KOPT-K1 (cell line): Measurements from ENCODE around the gene PTPRK.

ENCODE experiments used
- H3K27ac ChIP-seq: fragments of 200-600 bp; sonication (generic); 2 replicates; pipeline ENCODE4 v1.5.1; 2016; ENCODE audit warnings: antibody characterized with exemption, mild to moderate bottlenecking, low read depth, low read length; ENCODE audit not compliant: poor library complexity, severe bottlenecking
- H3K36me3 ChIP-seq: fragments of 200-600 bp; sonication (generic); 2 replicates; pipeline ENCODE4 v1.5.1; 2017; ENCODE audit warnings: antibody characterized with exemption, mild to moderate bottlenecking, low read length, moderate library complexity; ENCODE audit not compliant: insufficient read depth
- H3K9me3 ChIP-seq: fragments of 200-600 bp; sonication (generic); 2 replicates; pipeline ENCODE4 v1.5.1; 2017; ENCODE audit warnings: antibody characterized with exemption, low read length, mild to moderate bottlenecking; ENCODE audit not compliant: insufficient read depth, poor library complexity, severe bottlenecking

PTPRK gene

DNA sequence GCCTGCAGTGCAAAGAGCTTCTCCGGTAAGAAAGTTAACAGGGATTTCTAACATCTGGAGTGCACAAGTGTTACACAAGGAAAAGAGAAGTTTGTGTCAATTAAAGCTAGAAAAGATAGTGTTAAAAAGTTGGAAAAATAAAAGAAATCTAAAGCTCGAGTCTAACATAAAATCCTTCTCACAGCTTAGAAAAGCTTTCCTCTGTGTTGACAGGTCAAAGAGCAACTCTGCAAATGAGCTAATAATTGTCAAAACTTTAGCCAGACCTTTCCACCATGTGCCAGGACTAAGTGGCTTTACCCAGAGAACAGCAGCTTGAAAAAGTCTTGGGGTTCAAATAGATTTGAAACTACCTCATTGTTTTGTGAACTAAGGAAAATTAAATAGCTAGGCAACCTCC lies 14.8 kb downstream of the PTPRK start:
- Histone ChIP-seq H3K36me3 (no peaks in the 10 kb centered on the region), H3K9me3 (no peaks in the 10 kb centered on the region), H3K27ac (no peak overlapping the region)

DNA sequence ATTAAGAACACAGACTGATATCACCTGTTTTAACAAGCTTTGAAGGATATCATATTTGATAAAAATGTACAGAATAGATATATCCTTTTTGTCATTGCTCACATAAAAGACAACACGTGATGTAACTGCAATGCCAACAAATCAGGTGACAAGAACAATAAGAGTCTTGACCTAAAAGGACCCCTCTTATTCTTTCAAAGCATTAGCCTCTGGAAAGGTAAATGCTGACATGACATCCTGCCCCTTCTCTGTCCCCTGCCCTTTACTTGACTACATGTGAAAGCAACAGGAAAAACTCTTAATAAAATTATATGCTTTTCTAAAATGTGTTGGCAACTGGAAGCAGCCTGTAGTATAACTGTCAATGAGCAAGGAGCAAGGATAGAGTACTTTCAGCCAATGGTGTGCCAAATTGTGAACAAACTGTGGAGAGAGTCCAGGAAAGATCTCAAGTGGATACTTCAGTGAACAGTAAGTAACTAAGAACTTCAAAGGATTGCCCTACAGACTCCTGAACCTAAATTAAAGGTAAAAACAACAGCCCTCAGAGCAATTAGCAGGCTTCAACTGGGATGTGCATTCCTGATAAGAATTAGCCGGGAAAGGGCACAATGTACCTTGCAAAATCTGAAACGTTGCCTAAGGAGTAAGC lies 16.3 kb downstream of the PTPRK start:
- no peaks in the 10 kb centered on the region for H3K9me3 ChIP-seq
- H3K36me3 ChIP-seq: no peaks in the 10 kb centered on the region
- no peak overlapping the region for H3K27ac ChIP-seq

DNA sequence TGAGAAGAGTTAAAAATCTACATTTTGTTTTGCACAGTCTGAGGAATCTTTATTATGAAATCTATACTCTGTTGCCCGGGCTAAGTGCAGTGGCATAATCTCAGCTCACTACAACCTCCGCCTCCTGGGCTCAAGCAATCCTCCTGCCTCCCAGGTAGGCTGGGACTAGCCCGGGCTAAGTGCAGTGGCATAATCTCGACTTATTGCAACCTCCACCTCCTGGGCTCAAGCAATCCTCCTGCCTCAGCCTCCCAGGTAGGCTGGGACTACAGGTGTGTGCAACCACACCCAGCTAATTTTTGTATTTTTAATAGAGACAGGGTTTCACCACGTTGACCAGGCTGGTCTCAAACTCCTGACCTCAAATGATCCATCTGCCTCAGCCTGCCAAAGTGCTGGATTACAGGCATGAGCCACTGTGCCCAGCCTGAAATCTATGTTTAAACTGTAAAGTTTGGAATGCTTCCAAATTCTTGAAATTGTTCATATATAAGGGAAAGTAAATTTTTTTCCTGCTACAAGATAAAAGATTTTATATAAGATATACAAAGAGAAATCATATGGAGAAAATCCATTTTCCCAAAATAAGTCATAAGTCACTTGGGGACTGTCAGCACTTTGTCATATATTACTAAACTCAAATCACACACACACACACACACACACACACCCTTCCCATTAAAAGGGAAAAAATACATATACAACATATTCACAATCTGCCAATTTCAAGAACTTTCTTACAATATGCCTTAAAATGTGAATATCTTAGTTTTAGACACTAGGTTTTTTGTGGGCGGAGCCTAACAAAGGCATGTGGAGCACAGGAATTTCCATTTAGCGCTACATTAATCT lies 19.4 kb downstream of the PTPRK start:
- H3K27ac ChIP-seq: no peak overlapping the region
- H3K36me3 ChIP-seq: no peaks in the 10 kb centered on the region
- H3K9me3 ChIP-seq: no peaks in the 10 kb centered on the region

DNA sequence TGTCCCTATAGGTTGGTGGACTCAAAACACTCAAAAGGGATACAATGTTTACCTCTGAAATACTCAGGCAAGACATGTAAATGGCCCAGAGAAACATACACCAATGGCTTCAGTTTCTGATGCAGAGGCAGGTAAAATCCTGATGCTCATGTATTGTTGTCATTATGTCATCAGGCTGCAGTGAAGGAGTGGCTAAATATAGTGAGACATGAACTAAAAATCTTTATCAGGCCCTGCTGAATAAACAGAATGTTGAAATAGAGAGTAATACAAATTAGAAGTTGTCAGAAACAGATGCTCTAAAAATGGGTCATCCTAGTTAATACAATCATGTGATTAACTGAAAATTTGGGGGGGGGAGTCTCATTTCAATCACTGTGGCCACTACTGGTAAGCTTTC lies 20.4 kb downstream of the PTPRK start:
- Histone ChIP-seq H3K9me3 (no peaks in the 10 kb centered on the region), H3K36me3 (no peaks in the 10 kb centered on the region), H3K27ac (no peak overlapping the region)

DNA sequence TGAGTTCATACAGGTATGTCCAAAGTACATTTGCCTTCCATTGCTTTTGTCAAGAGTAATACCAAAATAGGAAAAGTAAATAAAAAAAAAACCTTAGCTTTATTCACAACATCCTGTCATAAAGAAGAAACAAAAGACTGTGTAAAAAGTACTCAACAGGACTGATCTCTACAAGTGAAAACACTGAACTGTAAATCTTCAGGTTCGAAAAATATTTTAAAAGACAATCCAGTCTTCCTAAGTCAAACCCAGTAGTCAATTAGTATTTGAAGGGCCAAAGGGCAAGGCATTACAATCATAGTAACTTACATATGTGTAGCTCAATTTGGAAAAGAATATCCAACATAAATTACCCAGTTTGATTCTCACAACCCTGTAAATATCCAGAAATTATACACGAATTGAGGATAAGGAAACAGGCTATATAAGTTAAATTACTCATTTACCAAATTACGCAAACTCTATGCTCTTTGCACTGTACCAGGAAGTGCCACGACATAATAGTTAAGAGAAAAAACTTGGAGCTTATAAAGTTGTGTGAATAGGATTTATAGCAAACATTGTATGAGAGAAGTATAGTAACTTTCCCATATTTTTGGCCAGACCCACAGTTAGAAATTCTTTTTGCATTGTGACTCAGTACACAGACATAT lies 21.2 kb downstream of the PTPRK start:
- H3K9me3 ChIP-seq: no peaks in the 10 kb centered on the region
- H3K27ac ChIP-seq: no peak overlapping the region
- H3K36me3 ChIP-seq: no peaks in the 10 kb centered on the region

DNA sequence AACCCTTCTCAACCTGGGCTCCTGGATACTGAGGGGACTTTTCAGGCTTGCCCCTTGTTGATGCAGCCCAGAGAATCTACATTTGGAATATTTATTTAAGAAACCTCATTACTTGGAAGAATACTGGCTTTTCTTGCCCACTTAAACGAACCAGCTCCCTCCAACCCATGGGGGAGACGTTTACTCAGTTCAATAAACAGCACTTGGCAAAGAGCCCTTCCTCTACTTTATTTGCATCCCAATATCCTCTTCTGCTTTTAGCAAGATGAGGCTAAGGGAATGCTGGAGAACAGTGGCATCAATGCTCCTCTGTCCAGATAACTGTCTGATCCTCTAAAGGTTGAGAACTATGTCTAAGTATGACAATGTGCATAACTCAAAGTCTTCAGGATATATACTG lies 22.2 kb downstream of the PTPRK start:
- H3K27ac ChIP-seq: no peak overlapping the region
- no peaks in the 10 kb centered on the region for H3K9me3 ChIP-seq
- H3K36me3 ChIP-seq: no peaks in the 10 kb centered on the region

DNA sequence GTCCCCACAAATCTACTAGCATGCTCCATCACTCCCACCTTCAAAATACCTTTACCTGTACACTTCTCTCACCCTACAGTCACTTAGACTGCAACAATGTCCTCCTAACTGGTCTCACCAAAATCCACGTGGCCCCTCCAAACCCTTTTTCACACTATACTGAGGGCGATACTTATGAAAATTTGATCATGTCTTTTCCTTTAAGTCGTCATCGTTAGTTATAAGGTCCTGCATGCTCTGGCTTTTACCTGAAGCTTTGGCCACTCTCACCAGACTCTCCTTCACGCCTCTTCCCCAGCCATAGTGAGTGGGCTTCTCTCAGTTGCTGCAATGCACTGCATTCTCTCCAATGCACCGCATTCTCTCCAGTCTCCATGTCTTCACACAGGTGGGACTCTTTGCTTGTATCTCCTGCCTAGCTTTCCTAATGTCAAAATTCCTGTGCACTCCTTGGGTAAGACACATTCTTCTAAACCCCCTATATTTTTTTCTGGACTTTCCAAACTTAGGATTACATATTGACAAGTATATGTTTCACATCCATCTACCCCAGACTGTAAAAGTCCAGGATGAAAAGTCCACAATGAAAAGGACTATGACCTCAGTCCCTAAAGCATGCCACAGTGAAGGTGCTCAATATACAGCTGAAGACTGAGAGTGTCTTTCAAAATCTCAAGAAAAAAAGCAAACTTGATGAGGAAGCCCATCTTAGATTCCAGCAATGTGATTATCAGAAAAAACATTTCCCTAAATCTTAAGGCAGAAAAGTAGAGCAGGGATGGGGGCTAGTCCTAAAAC lies 24.7 kb downstream of the PTPRK start:
- no peaks in the 10 kb centered on the region for H3K36me3 ChIP-seq
- H3K9me3 ChIP-seq: no peaks in the 10 kb centered on the region
- H3K27ac ChIP-seq: no peak overlapping the region

DNA sequence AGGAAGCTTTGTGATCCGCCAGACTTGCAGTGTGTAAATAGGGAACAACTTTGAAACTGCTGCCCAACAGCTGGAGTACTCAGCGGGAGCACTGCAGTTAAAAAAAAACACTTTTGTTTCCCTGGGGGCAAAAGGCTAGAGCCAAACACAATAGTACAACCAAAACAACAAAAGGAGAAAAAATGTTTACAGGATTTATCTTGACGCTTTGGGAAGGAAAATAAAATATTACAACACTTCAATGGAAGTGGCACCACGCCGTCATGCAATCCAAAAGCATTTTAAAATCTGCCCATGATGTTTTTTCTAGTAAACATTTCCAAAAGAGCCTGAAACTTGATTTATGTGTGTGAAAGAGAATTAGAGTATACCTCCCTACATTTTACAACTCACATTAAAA lies 26.0 kb downstream of the PTPRK start:
- Histone ChIP-seq H3K36me3 (no peaks in the 10 kb centered on the region), H3K27ac (no peak overlapping the region)

DNA sequence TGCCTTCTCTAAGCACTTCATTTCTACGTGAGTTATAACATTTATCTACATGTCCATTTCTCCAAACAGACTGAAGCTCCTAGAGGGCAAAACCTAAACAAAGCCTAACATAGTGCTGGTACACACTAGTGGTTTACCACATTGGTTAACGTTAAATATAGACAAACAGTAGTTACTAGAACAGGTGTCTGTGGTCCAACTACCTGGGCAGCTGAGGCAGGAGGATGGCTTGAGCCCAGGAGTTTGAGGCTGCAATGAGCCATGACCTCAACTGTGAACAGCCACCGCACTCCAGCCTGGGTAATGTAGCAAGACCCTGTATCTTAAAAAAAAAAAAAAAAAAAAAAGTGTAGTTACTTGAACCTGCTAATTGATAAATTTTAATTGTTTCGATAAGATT lies 26.5 kb downstream of the PTPRK start:
- peak overlapping the region; percentile 30 for H3K27ac ChIP-seq

More for the DNA sequence above, 26.0 kb downstream of the PTPRK start:
- H3K9me3 ChIP-seq: no peaks in the 10 kb centered on the region

DNA sequence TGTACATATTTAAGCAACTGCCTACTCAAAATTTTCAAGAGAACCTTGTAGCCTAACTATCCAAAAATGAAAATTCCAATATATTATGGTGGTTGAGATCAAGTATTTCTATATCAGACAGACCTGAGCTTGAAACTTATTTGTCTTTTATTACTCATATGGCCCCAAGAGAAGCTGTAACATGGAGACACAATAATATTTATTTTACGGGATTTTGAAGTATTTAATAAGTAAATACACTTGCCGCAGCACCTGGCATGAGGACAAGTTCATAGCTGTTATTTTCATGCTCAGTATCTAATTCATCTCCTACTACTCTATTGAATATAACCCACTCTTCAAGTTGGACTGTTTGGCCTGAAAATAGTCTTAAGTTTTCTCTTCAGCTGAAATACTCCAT lies 28.0 kb downstream of the PTPRK start:
- H3K9me3 ChIP-seq: no peaks in the 10 kb centered on the region
- H3K27ac ChIP-seq: no peak overlapping the region
- no peaks in the 10 kb centered on the region for H3K36me3 ChIP-seq

More for the DNA sequence above, 26.5 kb downstream of the PTPRK start:
- H3K36me3 ChIP-seq: no peaks in the 10 kb centered on the region
- H3K9me3 ChIP-seq: no peaks in the 10 kb centered on the region

DNA sequence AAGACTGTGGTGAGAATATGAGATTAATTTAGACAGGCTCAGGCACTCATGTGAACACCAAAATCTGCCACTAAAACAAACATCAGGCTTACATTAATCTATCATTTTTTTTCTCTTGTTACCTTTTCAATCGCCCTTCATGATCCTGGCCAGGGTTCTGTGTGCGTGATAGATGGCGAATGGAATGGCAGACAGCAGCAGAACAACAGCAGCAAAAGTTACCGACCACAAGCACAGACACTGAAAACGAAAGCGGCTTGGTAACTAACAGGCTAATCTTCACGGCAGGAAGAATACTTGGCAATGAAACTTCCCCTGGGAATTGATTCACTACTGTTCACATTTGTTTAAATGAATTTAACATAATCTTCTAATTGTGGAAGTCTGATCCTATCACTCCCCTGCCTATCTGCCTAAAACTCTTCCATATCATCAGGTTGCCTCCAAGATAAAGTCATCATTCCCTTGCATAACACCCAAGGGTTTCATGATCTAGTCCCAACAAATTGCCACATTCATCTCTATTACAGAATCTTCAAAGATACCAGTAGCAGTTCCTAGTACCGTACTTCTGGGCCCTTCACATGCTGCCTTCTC lies 28.7 kb downstream of the PTPRK start:
- Histone ChIP-seq H3K9me3 (no peaks in the 10 kb centered on the region), H3K27ac (peak overlapping the region; percentile 41), H3K36me3 (no peaks in the 10 kb centered on the region)

DNA sequence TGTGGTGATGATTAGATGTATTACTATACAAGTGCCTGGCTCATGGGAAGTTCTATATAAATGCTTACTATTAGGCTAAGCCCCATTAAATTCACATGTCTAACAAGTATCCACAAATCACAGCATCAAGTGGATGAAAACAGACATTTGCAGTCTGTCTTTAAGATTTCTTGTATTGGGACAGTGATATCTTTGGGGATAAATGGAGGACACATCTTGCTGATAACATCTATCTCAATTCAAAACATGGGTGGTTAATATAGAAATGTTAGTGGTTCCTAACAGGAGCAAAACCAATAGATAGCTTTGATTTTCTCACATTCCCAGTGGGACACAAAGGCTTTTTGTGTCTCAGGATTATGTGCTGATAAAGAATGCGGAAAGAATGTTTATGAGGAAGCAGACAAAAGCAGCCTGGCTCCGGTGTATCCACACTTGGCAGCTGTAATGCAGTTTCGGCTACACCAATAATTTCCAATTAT lies 29.3 kb downstream of the PTPRK start:
- Histone ChIP-seq H3K9me3 (no peaks in the 10 kb centered on the region), H3K27ac (peak overlapping the region; percentile 41), H3K36me3 (no peaks in the 10 kb centered on the region)

DNA sequence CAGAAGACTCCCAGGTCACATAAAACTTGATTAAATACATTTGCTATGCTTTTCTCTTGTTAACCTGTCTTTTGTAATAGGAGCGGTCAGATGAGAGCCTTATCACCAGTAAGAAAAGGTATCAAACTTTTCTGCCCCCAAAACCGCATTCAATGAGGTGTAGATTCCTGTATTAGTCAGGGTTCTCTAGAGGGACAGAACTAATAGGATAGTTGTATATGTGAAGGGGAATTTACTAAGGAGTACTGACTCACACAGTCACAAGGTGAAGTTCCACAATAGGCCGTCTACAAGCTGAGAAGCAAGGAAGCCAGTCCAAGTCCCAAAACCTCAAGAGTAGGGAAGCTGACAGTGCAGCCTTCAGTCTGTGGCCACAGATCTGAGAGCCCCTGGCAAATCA lies 32.7 kb downstream of the PTPRK start:
- Histone ChIP-seq H3K27ac (no peak overlapping the region), H3K36me3 (no peaks in the 10 kb centered on the region), H3K9me3 (no peaks in the 10 kb centered on the region)

DNA sequence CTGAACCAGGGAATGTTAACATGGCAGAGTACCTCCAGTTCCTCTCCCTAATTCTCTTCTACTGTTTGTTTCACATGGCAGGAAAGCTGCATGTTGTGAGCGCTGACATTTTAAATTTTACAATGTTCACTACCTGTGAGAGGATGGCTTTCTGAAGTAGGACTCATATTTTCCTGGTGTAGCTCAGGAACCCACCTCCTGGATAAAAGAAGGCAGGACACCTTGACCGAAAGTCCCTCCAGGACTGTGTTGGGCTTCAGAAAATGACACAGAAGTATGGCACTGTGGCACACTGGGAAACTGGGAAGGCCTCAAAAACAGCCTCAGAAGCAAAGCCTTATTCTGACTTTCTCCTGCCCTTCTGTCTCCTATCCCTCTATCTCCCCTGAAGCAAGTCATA lies 33.3 kb downstream of the PTPRK start:
- no peaks in the 10 kb centered on the region for H3K36me3 ChIP-seq

More for the DNA sequence above, 33.3 kb downstream of the PTPRK start:
- Histone ChIP-seq H3K27ac (no peak overlapping the region), H3K9me3 (no peaks in the 10 kb centered on the region)
